Type B pancreatic cell (in vitro differentiated cells): ENCODE data around the gene RAPGEF4. TPM values are rescaled to one million over a fixed set of nuclear protein-coding genes. Genes with fewer than 3 reads are reported as not detected.

Source experiments
- DNase-seq: peaks from one replicate; pipeline ENCODE4 v3.0.0; 2021; ENCODE audit warnings: mixed read lengths; ENCODE audit not compliant: unreplicated experiment; ENCODE audit errors: extremely low spot score
- H3K27ac Mint-ChIP-seq: 2 replicates; pipeline ENCODE4 v1.8.0; 2021; ENCODE audit warnings: mild to moderate bottlenecking, mixed read lengths
- H3K27me3 Mint-ChIP-seq: 2 replicates; pipeline ENCODE4 v1.8.0; 2021; ENCODE audit warnings: mixed read lengths
- H3K36me3 Mint-ChIP-seq: 2 replicates; pipeline ENCODE4 v1.8.0; 2021; ENCODE audit warnings: mixed read lengths
- H3K4me1 Mint-ChIP-seq: one replicate; pipeline ENCODE4 v1.8.0; 2021; ENCODE audit warnings: mixed read lengths; ENCODE audit not compliant: unreplicated experiment
- H3K4me3 Mint-ChIP-seq: 2 replicates; pipeline ENCODE4 v1.8.0; 2021; ENCODE audit warnings: mild to moderate bottlenecking, mixed read lengths
- H3K9me3 Mint-ChIP-seq: 2 replicates; pipeline ENCODE4 v1.8.0; 2021; ENCODE audit warnings: mixed read lengths
- CTCF ChIP-seq: fragments of 200-600 bp; sonication (generic); conservative IDR thresholded peaks from 2 replicates; pipeline ENCODE4 v1.5.0; 2021; ENCODE audit warnings: antibody characterized with exemption, mild to moderate bottlenecking
- total RNA-seq: library from RNA; stranded (reverse); gene quantifications from 2 replicates; pipeline ENCODE4 v1.2.1, GENCODE V29; 2021; ENCODE audit warnings: low replicate concordance

Gene RAPGEF4
- total RNA-seq, 1 donor from 2014 or later: 4.3 TPM

GRCh38 chr2:173050684-173051083 is 315.0 kb downstream of the RAPGEF4 start:
- Mint-ChIP-seq H3K27ac (no peak overlapping the region), H3K36me3 (no peaks in the 10 kb centered on the region)

GRCh38 chr2:173051463-173052215 is 316.0 kb downstream of the RAPGEF4 start:
- H3K4me1 Mint-ChIP-seq: peaks cover 26% of the 10 kb centered on the region
- no peak for DNase-seq
- H3K27ac Mint-ChIP-seq: no peak overlapping the region
- H3K9me3 Mint-ChIP-seq: no peaks in the 10 kb centered on the region
- no peaks in the 10 kb centered on the region for H3K27me3 Mint-ChIP-seq
- no peak for TF ChIP-seq CTCF
- no peaks in the 10 kb centered on the region for H3K36me3 Mint-ChIP-seq
- no peak overlapping the region for H3K4me3 Mint-ChIP-seq

More at GRCh38 chr2:173050684-173051083, 315.0 kb downstream of the RAPGEF4 start:
- no peak for TF ChIP-seq CTCF
- Mint-ChIP-seq H3K9me3 (no peaks in the 10 kb centered on the region), H3K4me1 (peaks cover 31% of the 10 kb centered on the region), H3K4me3 (no peak overlapping the region), H3K27me3 (no peaks in the 10 kb centered on the region)
- no peak for DNase-seq

- Mint-ChIP-seq H3K9me3 (peaks cover 6% of the 10 kb centered on the region), H3K4me3 (no peak overlapping the region), H3K36me3 (no peaks in the 10 kb centered on the region), H3K27ac (no peak overlapping the region), H3K27me3 (peaks cover 4% of the 10 kb centered on the region), H3K4me1 (peaks cover 22% of the 10 kb centered on the region)
- TF ChIP-seq CTCF: no peak
- no peak for DNase-seq
Observed at GRCh38 chr2:173053043-173053699, 317.5 kb downstream of the RAPGEF4 start.

GRCh38 chr2:173054466-173054865 is 318.8 kb downstream of the RAPGEF4 start:
- Mint-ChIP-seq H3K4me1 (peaks cover 18% of the 10 kb centered on the region), H3K36me3 (no peaks in the 10 kb centered on the region), H3K27ac (no peak overlapping the region), H3K27me3 (peaks cover 4% of the 10 kb centered on the region), H3K4me3 (no peak overlapping the region), H3K9me3 (peaks cover 6% of the 10 kb centered on the region)
- DNase-seq: no peak
- no peak for TF ChIP-seq CTCF

DNA sequence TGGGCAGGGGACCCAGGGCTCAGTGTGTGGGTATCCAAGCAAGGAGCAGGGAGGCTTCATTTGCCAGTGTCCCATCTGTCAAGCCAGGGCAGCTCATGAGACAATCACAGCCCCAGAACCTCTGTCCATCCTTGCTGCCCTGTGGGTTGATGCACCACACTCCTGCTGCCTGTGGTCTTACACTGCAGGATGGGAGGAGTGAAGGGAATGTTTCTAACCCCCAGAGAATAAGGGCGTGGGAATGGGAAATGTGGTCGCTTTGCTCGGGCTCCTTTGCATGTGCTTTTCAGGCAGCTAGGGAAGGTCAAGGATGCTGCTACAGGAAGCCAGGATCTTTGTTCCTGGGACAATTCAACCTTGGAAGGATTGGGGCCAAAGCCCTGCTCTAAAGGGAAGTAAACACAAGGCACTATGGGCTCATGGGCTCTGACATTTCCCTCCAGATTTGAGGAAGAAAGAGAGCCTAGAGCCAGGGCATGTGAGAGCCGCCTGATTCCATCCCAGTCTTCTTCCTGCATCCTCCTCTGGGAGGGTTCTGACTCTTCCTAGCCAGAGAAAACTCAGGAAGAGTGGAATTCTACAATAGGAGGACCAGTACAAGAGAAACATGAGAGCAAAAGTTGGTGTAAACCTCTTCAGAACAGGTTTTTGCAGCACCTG is 321.2 kb downstream of the RAPGEF4 start:
- TF ChIP-seq CTCF: no peak
- H3K4me3 Mint-ChIP-seq: no peak overlapping the region
- H3K4me1 Mint-ChIP-seq: peaks cover 6% of the 10 kb centered on the region
- no peak for DNase-seq
- peaks cover 6% of the 10 kb centered on the region for H3K9me3 Mint-ChIP-seq
- H3K27me3 Mint-ChIP-seq: peaks cover 4% of the 10 kb centered on the region
- no peaks in the 10 kb centered on the region for H3K36me3 Mint-ChIP-seq
- H3K27ac Mint-ChIP-seq: no peak overlapping the region
